ENCODE results near the gene IER5L. TPM values are rescaled to one million over a fixed set of nuclear protein-coding genes. Genes with fewer than 3 reads are reported as not detected.
"Not testable (repeated sequence)": the region's sequence is repeated elsewhere in the genome, so short reads cannot be mapped to it uniquely, and the experiment has no call there.

IER5L gene
- total RNA-seq, 2 experiments from 2014 or later, result 1.1 to 1.6 TPM

DNA sequence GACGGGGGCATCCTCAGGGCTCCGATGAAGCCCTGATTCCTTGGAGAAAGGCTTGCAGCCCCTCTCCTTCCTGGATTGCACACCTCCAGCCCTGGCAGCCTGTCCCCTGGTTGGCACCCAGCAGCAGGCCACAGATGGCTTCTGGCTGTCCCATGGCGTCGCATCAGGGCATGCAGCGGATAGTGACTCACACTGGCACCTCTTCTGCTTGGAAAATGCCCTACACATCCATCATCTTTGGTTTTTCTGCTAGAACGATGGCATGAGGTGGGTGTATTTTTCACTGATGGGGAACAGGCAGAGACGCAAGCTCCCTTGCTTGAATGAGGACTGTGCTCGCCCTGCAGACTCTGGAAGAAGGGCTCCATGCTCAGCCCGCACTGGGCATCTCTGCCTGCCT, 23.2 kb upstream of the IER5L start:
- Mint-ChIP-seq H3K9me3 (no peaks in the 10 kb centered on the region), H3K27me3 (ENCODE audit: low read depth) (no peaks in the 10 kb centered on the region), H3K4me3 (no peak overlapping the region), H3K27ac (no peak overlapping the region), H3K4me1 (ENCODE audit: low read depth) (peaks cover 4% of the 10 kb centered on the region), H3K36me3 (ENCODE audit: low read depth) (no peaks in the 10 kb centered on the region)
- CTCF ChIA-PET, result no interaction called here
- DNase-seq, result no peak
- intact Hi-C loops (cut with micrococcal nuclease), result no loop called here

DNA sequence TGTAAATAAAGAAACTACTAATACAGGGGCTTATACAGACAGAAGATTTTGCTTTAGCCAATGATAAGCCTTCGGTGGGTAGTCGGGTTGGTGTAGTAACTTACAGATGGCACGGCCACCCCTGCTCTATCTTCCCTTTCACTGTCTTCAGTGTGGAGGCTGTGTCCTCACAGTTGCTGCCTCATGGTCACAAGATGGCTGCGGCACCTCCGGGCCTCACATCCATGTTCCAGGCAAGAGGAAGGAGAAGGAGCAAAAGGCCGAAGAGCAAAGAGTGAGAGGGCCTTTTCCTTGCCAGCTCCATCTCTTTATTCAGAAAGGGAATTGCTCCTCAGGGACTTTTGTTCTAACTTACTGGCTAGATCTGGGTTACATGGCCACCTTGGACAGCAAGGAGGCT, 22.2 kb upstream of the IER5L start:
- Mint-ChIP-seq H3K4me3 (no peak overlapping the region), H3K27ac (no peak overlapping the region), H3K4me1 (ENCODE audit: low read depth) (peaks cover 4% of the 10 kb centered on the region), H3K9me3 (no peaks in the 10 kb centered on the region), H3K27me3 (ENCODE audit: low read depth) (peaks cover 2% of the 10 kb centered on the region), H3K36me3 (ENCODE audit: low read depth) (no peaks in the 10 kb centered on the region)
- CTCF ChIA-PET, result no interaction called here
- intact Hi-C loops (cut with micrococcal nuclease), result no loop called here
- no peak for DNase-seq

DNA sequence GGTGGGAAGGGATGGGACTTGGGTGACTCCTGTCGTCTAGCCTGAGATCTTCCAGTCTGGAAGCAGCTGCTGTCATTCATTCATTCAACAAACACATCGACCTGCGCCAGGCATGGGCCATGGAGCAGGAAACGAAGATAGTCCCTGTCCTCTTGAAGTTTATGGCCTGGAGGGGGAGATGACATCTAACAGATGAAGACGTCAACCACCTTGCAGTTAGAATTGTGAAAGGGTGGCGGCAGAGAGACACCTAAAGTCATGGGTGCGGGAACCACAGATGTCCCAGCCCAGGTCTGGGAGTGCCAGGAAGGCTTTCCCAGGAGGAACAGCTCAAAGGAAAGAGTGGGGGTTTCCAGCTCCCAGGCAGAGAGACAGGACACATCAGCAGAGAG, 21.0 kb upstream of the IER5L start:
- DNase-seq, result no peak
- intact Hi-C loops (cut with micrococcal nuclease), result no loop called here
- peaks cover 4% of the 10 kb centered on the region for H3K4me1 Mint-ChIP-seq (ENCODE audit: low read depth)
- H3K27ac Mint-ChIP-seq, result no peak overlapping the region
- no peak overlapping the region for H3K4me3 Mint-ChIP-seq
- peaks cover 4% of the 10 kb centered on the region for H3K27me3 Mint-ChIP-seq (ENCODE audit: low read depth)
- H3K9me3 Mint-ChIP-seq, result no peaks in the 10 kb centered on the region
- no peaks in the 10 kb centered on the region for H3K36me3 Mint-ChIP-seq (ENCODE audit: low read depth)
- CTCF ChIA-PET, result no interaction called here

DNA sequence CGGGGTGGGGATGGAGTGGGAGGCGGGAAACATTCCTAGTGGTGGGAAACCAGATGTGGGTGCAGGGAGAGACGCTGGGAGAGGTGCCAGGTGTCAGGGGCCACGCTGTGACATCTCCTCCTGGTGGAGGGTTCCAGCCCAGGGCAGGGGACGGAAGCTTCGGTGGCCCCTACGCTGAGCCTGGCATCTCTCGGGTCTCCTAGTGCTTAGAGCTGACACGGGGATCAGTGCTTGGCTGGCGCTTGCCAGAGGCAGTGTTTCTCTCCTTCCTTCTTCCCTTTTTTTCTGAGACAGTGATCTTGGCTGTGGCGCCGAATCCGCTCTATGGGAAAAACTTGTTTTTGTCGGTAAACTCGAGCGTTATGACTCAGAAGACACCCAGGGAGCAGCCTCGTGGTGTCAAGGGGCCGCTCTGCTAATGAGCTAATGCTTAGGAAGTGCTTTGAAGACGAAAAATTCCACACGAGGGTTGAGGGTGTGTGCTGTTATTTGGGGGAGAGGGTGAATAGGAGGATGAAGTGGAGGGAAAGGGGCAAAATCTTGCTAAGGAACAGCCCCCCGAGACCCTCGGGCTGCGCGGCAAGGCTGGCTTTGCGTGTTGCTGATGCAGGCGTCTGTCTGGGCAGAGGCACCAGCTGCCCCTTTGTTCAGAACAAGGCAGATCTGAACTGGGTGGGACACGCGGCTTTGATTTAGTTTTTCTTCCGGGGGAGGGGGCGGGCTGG, 20.4 kb upstream of the IER5L start:
- Mint-ChIP-seq H3K36me3 (ENCODE audit: low read depth) (no peaks in the 10 kb centered on the region), H3K27ac (no peak overlapping the region)

DNA sequence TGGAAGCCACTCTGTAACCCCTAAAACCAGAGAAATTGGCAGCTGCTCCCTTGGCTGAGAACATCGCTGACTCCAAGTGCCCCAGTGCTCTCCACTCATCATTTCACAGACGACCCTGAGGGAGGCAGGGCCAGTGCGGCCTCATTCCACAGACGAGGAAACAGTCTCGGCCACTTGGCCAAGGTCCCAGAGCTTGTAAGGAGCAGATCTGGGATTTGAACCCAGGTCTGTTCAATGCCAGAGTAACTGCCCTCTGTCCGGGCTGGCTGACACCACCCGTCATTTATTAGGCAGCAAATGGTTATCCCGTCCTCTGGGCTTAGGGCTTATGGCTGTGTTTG, 19.9 kb upstream of the IER5L start:
- Mint-ChIP-seq H3K4me1 (ENCODE audit: low read depth) (peaks cover 4% of the 10 kb centered on the region), H3K4me3 (no peak overlapping the region), H3K27me3 (ENCODE audit: low read depth) (peaks cover 4% of the 10 kb centered on the region), H3K9me3 (no peaks in the 10 kb centered on the region), H3K27ac (no peak overlapping the region), H3K36me3 (ENCODE audit: low read depth) (no peaks in the 10 kb centered on the region)
- intact Hi-C loops (cut with micrococcal nuclease), result no loop called here
- no peak for DNase-seq
- CTCF ChIA-PET, result no interaction called here

More for the DNA sequence above, 20.4 kb upstream of the IER5L start:
- CTCF ChIA-PET, result no interaction called here
- H3K27me3 Mint-ChIP-seq (ENCODE audit: low read depth), result peaks cover 4% of the 10 kb centered on the region
- H3K9me3 Mint-ChIP-seq, result no peaks in the 10 kb centered on the region
- H3K4me3 Mint-ChIP-seq, result no peak overlapping the region
- no peak for DNase-seq
- peaks cover 4% of the 10 kb centered on the region for H3K4me1 Mint-ChIP-seq (ENCODE audit: low read depth)
- intact Hi-C loops (cut with micrococcal nuclease), result no loop called here

DNA sequence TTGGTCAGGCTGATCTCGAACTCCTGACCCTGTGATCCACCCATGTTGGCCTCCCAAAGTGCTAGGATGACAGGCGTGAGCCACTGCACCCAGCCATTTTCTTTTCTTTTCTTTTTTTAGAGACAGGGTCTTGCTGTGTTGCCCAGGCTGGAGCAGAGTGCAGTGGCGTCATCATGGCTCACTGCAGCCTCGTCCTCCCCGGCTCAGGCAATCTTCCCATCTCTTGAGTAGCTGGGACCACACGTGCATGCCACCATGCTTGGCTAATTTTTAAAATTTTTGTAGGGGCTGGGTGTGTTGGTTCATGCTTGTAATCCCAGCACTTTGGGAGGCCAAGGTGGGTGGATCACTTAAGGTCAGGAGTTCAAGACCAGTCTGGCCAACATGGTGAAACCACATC, 19.0 kb upstream of the IER5L start:
- H3K4me1 Mint-ChIP-seq (ENCODE audit: low read depth); H3K27ac Mint-ChIP-seq; H3K27me3 Mint-ChIP-seq (ENCODE audit: low read depth); H3K4me3 Mint-ChIP-seq; DNase-seq; H3K9me3 Mint-ChIP-seq; intact Hi-C loops (cut with micrococcal nuclease); H3K36me3 Mint-ChIP-seq (ENCODE audit: low read depth); CTCF ChIA-PET: not testable (repeated sequence)

DNA sequence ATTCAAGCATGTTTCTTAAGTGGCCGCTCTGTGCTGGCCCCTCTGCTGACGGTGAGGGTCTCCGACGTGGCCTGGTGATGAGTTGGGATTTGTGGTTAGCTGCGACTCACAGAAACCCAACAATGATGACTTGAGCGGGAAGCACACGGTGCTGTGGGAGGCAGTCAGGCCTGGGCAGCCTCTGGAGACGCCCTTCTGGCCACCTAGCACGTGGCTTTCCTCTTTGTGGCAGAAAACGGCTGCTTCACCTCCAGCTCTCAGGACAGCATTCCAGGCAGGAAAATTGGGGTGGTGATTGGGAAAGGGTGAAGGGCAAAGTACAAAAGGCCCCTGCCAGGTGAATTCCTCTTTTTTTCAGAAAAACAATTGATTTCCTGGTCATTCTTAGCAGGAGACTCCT, 17.5 kb upstream of the IER5L start:
- peaks cover 4% of the 10 kb centered on the region for H3K27me3 Mint-ChIP-seq (ENCODE audit: low read depth)
- CTCF ChIA-PET, result interaction anchor here (1.0 kb wide), 1 partner anchor 53 kb away, joined by 3 read pairs; no protein-coding TSS in a partner anchor
- no peak overlapping the region for H3K27ac Mint-ChIP-seq

DNA sequence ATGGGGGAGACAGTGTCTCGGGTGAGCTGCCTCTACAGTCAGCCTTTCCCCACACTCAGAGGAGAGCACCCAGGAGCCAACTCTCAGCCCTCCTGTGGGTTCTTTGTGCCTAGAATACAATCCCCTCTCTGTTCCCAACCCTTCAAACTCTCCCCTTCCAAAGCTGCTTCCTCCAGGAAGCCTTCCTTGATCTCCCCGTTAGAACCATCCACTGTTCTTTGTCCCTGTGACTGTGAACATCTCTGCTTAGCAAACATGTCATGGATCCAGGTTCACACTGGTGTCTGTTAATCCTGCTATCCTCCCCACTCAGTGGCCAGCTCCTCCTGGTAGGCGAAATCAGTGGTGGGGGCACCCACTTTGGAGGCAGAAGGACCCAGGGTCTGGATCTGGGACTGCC, 16.2 kb upstream of the IER5L start:
- no peaks in the 10 kb centered on the region for H3K36me3 Mint-ChIP-seq (ENCODE audit: low read depth)
- no peak overlapping the region for H3K27ac Mint-ChIP-seq
- peaks cover 4% of the 10 kb centered on the region for H3K27me3 Mint-ChIP-seq (ENCODE audit: low read depth)
- intact Hi-C loops (cut with micrococcal nuclease), result no loop called here
- no peak overlapping the region for H3K4me3 Mint-ChIP-seq
- CTCF ChIA-PET, result no interaction called here
- peaks cover 2% of the 10 kb centered on the region for H3K4me1 Mint-ChIP-seq (ENCODE audit: low read depth)
- no peak for DNase-seq
- H3K9me3 Mint-ChIP-seq, result no peaks in the 10 kb centered on the region

More for the DNA sequence above, 17.5 kb upstream of the IER5L start:
- Mint-ChIP-seq H3K4me3 (no peak overlapping the region), H3K9me3 (no peaks in the 10 kb centered on the region), H3K4me1 (ENCODE audit: low read depth) (peaks cover 2% of the 10 kb centered on the region), H3K36me3 (ENCODE audit: low read depth) (no peaks in the 10 kb centered on the region)
- intact Hi-C loops (cut with micrococcal nuclease), result no loop called here
- DNase-seq, result no peak

GRCh38 chr9:129193655-129194054, 15.6 kb upstream of the IER5L start:
- intact Hi-C loops (cut with micrococcal nuclease), result no loop called here
- Mint-ChIP-seq H3K4me1 (ENCODE audit: low read depth) (peaks cover 2% of the 10 kb centered on the region), H3K4me3 (no peak overlapping the region), H3K9me3 (no peaks in the 10 kb centered on the region), H3K27me3 (ENCODE audit: low read depth) (peaks cover 4% of the 10 kb centered on the region), H3K36me3 (ENCODE audit: low read depth) (no peaks in the 10 kb centered on the region), H3K27ac (no peak overlapping the region)
- CTCF ChIA-PET, result no interaction called here
- no peak for DNase-seq

GRCh38 chr9:129191234-129191633, 13.2 kb upstream of the IER5L start:
- CTCF ChIA-PET, result interaction anchor here (2.0 kb wide), 1 partner anchor 13 kb away, joined by 5 read pairs; the partner anchor contains the start of gene IER5L
- H3K9me3 Mint-ChIP-seq, result no peaks in the 10 kb centered on the region
- H3K27ac Mint-ChIP-seq, result no peak overlapping the region
- no peak overlapping the region for H3K4me3 Mint-ChIP-seq
- no peaks in the 10 kb centered on the region for H3K36me3 Mint-ChIP-seq (ENCODE audit: low read depth)
- H3K4me1 Mint-ChIP-seq (ENCODE audit: low read depth), result no peaks in the 10 kb centered on the region
- DNase-seq, result no peak
- H3K27me3 Mint-ChIP-seq (ENCODE audit: low read depth), result peaks cover 4% of the 10 kb centered on the region
- intact Hi-C loops (cut with micrococcal nuclease), result no loop called here

- H3K36me3 Mint-ChIP-seq (ENCODE audit: low read depth); H3K4me1 Mint-ChIP-seq (ENCODE audit: low read depth); CTCF ChIA-PET; H3K4me3 Mint-ChIP-seq; H3K27me3 Mint-ChIP-seq (ENCODE audit: low read depth); intact Hi-C loops (cut with micrococcal nuclease); H3K9me3 Mint-ChIP-seq; DNase-seq; H3K27ac Mint-ChIP-seq: not testable (repeated sequence)
Measured at GRCh38 chr9:129189971-129190370, 11.9 kb upstream of the IER5L start.

DNA sequence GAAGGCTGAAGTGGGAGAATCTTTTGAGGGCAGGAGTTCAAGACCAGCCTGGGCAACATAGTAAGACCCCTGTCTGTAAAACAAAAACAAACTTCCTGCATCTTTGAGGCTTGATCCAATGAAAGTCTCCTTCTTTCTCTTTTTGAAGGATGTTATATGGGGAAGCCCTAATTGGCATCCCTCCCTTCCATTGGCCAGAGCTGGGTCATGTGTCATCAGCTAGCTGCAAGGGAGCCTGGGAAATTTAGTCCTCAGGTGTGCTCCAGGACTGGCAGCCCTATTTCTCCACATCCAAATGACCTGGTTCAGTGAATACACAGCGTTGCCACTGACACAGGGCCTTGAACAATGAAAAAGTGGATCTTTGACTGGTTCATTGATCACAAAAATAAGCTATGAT, 9.0 kb upstream of the IER5L start:
- Mint-ChIP-seq H3K4me1 (ENCODE audit: low read depth) (no peaks in the 10 kb centered on the region), H3K9me3 (no peaks in the 10 kb centered on the region), H3K36me3 (ENCODE audit: low read depth) (no peaks in the 10 kb centered on the region), H3K27me3 (ENCODE audit: low read depth) (no peaks in the 10 kb centered on the region), H3K4me3 (no peak overlapping the region), H3K27ac (no peak overlapping the region)
- intact Hi-C loops (cut with micrococcal nuclease), result no loop called here
- CTCF ChIA-PET, result interaction anchor here (0.9 kb wide), 1 partner anchor 47 kb away, joined by 3 read pairs; no protein-coding TSS in a partner anchor
- DNase-seq, result no peak

DNA sequence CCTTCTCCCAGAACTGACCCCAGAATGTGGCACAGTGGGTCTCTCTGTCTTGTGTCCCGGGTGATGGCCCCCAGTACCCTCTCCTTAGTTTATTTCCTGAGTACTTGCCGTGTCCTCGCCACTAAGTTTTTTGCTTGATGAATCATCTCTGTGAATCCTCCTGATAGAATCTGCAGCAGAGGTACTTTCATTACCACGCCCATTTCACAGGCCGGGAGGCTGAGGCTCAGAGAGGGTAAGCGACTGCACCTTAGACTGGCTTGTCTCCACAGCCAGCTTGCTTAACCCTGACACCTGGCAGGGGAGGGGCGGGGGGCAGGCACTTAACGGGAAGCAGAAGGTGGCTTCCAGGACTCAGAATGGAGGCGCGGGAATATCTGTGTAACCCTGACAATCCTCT, 7.9 kb upstream of the IER5L start:
- Mint-ChIP-seq H3K36me3 (ENCODE audit: low read depth) (no peaks in the 10 kb centered on the region), H3K4me1 (ENCODE audit: low read depth) (no peaks in the 10 kb centered on the region), H3K27me3 (ENCODE audit: low read depth) (no peaks in the 10 kb centered on the region), H3K27ac (no peak overlapping the region), H3K4me3 (no peak overlapping the region), H3K9me3 (no peaks in the 10 kb centered on the region)
- no peak for DNase-seq
- CTCF ChIA-PET, result no interaction called here
- intact Hi-C loops (cut with micrococcal nuclease), result no loop called here
